Transverse colon (tissue), 4 donors: Measurements from ENCODE around the gene PHKG1. TPM values are rescaled to one million over a fixed set of nuclear protein-coding genes. Genes with fewer than 3 reads are reported as not detected.

Source experiments
- DNase-seq: peaks from one replicate; pipeline ENCODE4 v3.0.0-alpha.2; 2019
- H3K27ac ChIP-seq, 4 donors: fragments of 200-600 bp; sonication (generic); 2 replicates each; pipeline ENCODE4 v1.5.1; 2016 to 2018; ENCODE audit warnings: inconsistent platforms in 4 of 4
- H3K27me3 ChIP-seq: fragments of 200-600 bp; sonication (generic); 2 replicates; pipeline ENCODE4 v1.5.1; 2017; ENCODE audit warnings: inconsistent platforms
- H3K36me3 ChIP-seq, 4 donors: fragments of 200-600 bp; sonication (generic); 2 replicates each; pipeline ENCODE4 v1.5.1; 2017 to 2019; ENCODE audit warnings: inconsistent platforms in 4 of 4
- H3K4me1 ChIP-seq, 4 donors: fragments of 200-600 bp; sonication (generic); 2 replicates each; pipeline ENCODE4 v1.5.1; 2017 to 2020; ENCODE audit warnings: inconsistent platforms in 4 of 4
- H3K4me3 ChIP-seq, 4 donors: fragments of 200-600 bp; sonication (generic); 1 replicate in 1 of 4; 2 replicates in 3 of 4; pipeline versions ENCODE4 v1.5.1 to v1.6.1; 2017 to 2019; ENCODE audit warnings: inconsistent platforms in 4 of 4
- H3K9me3 ChIP-seq, 2 donors: fragments of 200-600 bp; sonication (generic); 2 replicates each; pipeline ENCODE4 v1.5.1; 2017 to 2019; ENCODE audit warnings: inconsistent platforms in 2 of 2
- CTCF ChIP-seq, 5 experiments: fragments of 200-600 bp in 3 of 5; fragments of 450-650 bp in 2 of 5; sonication (generic) in 3 of 5; IDR thresholded peaks; 1 replicate in 2 of 5; 2 replicates in 3 of 5; pipeline ENCODE4 v1.5.1; 2016 to 2017; ENCODE audit warnings: antibody characterized with exemption in 5 of 5, inconsistent platforms in 3 of 5, mild to moderate bottlenecking in 2 of 5, moderate library complexity in 1 of 5
- EP300 ChIP-seq: sonication (generic); formaldehyde crosslinking; IDR thresholded peaks from one replicate; pipeline ENCODE4 v1.6.1; 2017; ENCODE audit warnings: antibody characterized with exemption, low read depth
- POLR2A ChIP-seq: fragments of 450-650 bp; IDR thresholded peaks from one replicate; pipeline ENCODE4 v1.6.1; 2016; ENCODE audit warnings: antibody characterized with exemption, mild to moderate bottlenecking, moderate library complexity
- POLR2AphosphoS5 ChIP-seq, 3 donors: sonication (generic); formaldehyde crosslinking; IDR thresholded peaks; one replicate each; pipeline ENCODE4 v1.6.1; 2016; ENCODE audit warnings: antibody characterized with exemption in 3 of 3
- WGBS, 2 donors: methylation state at CpG; one replicate each; pipeline ENCODE4 v1.1.5; 2018; ENCODE audit warnings: low coverage in 1 of 2; 5-methylcytosine and 5-hydroxymethylcytosine counted together
- in situ Hi-C, 4 donors: fragments of 200-750 bp; cut with MboI; loops; one replicate each; pipeline versions ENCODE4 v1.15.0 to v1.15.1; 2017; ENCODE audit warnings: low sequenced_read_pairs in 3 of 4, low pct_ligation_motif_present in 1 of 4, low pct_unique_long_range_greater_than_20kb in 1 of 4
- intact Hi-C: fragments of 100-400 bp; cut with DNase I; formaldehyde crosslinking; loops from one replicate; pipeline ENCODE4 v1.15.1; 2023; ENCODE audit warnings: low total_unique reads
- total RNA-seq, 4 donors: library from RNA; depleted of rRNA; stranded (reverse); fragments of >200 nt; gene quantifications; one replicate each; pipeline ENCODE4 v1.1.0, GENCODE V29; 2016

The PHKG1 gene
- total RNA-seq, 4 donors from 2014 or later: 1.2 to 9.7 (median 1.6) TPM; not detected in 1

- no peak for TF ChIP-seq EP300
- peak; percentile 91 for TF ChIP-seq POLR2A
- TF ChIP-seq POLR2AphosphoS5 (IDR thresholded peaks at IDR 0.05): peak; percentile 95 to 97 (median 96)
- peak in 1 of 5 experiments; percentile 29 for TF ChIP-seq CTCF (IDR thresholded peaks at IDR 0.05)
- peaks cover 0 to 32% (median 16%) of the 10 kb centered on the region in 4 donors for H3K36me3 ChIP-seq
- intact Hi-C loops: no loop called here
Observed at GRCh38 chr7:56063882-56064625, 28.7 kb downstream of the PHKG1 start, which contains the start of gene SUMF2. Gene SUMF2, plus strand, starts transcription at chr7:56064286. Its CDS starts 26 bp downstream, at chr7:56064312.

GRCh38 chr7:56063500-56063881, 29.3 kb downstream of the PHKG1 start:
- Histone ChIP-seq H3K36me3 (peaks cover 0 to 32% (median 16%) of the 10 kb centered on the region in 4 donors), H3K9me3 (no peaks in the 10 kb centered on the region), H3K27ac (peak overlapping the region; percentile 90 to 94 (median 92)), H3K4me1 (peaks cover 4 to 16% (median 10%) of the 10 kb centered on the region in 4 donors), H3K27me3 (no peaks in the 10 kb centered on the region), H3K4me3 (peak overlapping the region in 3 of 4 donors; percentile 58 to 72 (median 68))
- TF ChIP-seq POLR2A (no peak), POLR2AphosphoS5 (IDR thresholded peaks at IDR 0.05) (no peak), EP300 (no peak), CTCF (IDR thresholded peaks at IDR 0.05) (no peak)
- no peak for DNase-seq
- intact Hi-C loops (no loop called here), in situ Hi-C loops (no loop called here)
- WGBS, 2 donors: 60 to 67% methylated on average over 7 of the region's 7 CpGs

More at GRCh38 chr7:56063882-56064625, 28.7 kb downstream of the PHKG1 start, which contains the start of gene SUMF2:
- H3K4me1 ChIP-seq: peaks cover 4 to 16% (median 10%) of the 10 kb centered on the region in 4 donors
- in situ Hi-C loops: no loop called here
- H3K4me3 ChIP-seq: peak within 1 kb of the TSS; percentile 58 to 72 (median 70)
- peak; percentile 93 for DNase-seq
- H3K9me3 ChIP-seq: no peaks in the 10 kb centered on the region
- H3K27ac ChIP-seq: peak within 1 kb of the TSS; percentile 90 to 94 (median 92)
- WGBS, 2 donors: 1 to 17% methylated on average over 1 to 30 of the region's 49 CpGs
- no peaks in the 10 kb centered on the region for H3K27me3 ChIP-seq

- Histone ChIP-seq H3K9me3 (no peaks in the 10 kb centered on the region), H3K4me3 (no peak overlapping the region), H3K36me3 (peaks cover 0 to 42% (median 22%) of the 10 kb centered on the region in 4 donors), H3K27ac (peak overlapping the region in 1 of 4 donors; percentile 91), H3K27me3 (no peaks in the 10 kb centered on the region), H3K4me1 (peaks cover 4 to 16% (median 10%) of the 10 kb centered on the region in 4 donors)
- in situ Hi-C loops: no loop called here
- 77 to 90% methylated on average over 2 of the region's 2 CpGs for WGBS, 2 donors
- no peak for DNase-seq
- intact Hi-C loops: no loop called here
- TF ChIP-seq POLR2AphosphoS5 (IDR thresholded peaks at IDR 0.05) (no peak), CTCF (IDR thresholded peaks at IDR 0.05) (no peak), EP300 (no peak), POLR2A (no peak)
Observed at GRCh38 chr7:56062382-56062781, 30.4 kb downstream of the PHKG1 start.

- Histone ChIP-seq H3K27ac (no peak overlapping the region), H3K27me3 (no peaks in the 10 kb centered on the region), H3K36me3 (peaks cover 0 to 45% (median 19%) of the 10 kb centered on the region in 4 donors), H3K4me3 (no peak overlapping the region), H3K9me3 (no peaks in the 10 kb centered on the region), H3K4me1 (peaks cover 11 to 38% (median 23%) of the 10 kb centered on the region in 4 donors)
- TF ChIP-seq POLR2A (no peak), EP300 (no peak), POLR2AphosphoS5 (IDR thresholded peaks at IDR 0.05) (no peak), CTCF (IDR thresholded peaks at IDR 0.05) (no peak)
- WGBS, 2 donors: 69 to 84% methylated on average over 2 of the region's 2 CpGs
- no peak for DNase-seq
- intact Hi-C loops (no loop called here), in situ Hi-C loops (no loop called here)
Observed at GRCh38 chr7:56053993-56054392, 38.8 kb downstream of the PHKG1 start.
